NCI-H526 (cell line): ENCODE measurements around the gene ZBTB22.
"Not testable (repeated sequence)": the region's sequence is repeated elsewhere in the genome, so short reads cannot be mapped to it uniquely, and the experiment has no call there.

Experiments used
- DNase-seq, 2 experiments: peaks; one replicate each; lab custom pipeline; 2025; lab: John Stamatoyannopoulos, UW

Gene ZBTB22

GRCh38 chr6:33301877-33302276 is 15.7 kb downstream of the ZBTB22 start:
- no peak for DNase-seq

GRCh38 chr6:33299237-33299944 is 18.2 kb downstream of the ZBTB22 start:
- peak; percentile 92 to 97 for DNase-seq

DNA sequence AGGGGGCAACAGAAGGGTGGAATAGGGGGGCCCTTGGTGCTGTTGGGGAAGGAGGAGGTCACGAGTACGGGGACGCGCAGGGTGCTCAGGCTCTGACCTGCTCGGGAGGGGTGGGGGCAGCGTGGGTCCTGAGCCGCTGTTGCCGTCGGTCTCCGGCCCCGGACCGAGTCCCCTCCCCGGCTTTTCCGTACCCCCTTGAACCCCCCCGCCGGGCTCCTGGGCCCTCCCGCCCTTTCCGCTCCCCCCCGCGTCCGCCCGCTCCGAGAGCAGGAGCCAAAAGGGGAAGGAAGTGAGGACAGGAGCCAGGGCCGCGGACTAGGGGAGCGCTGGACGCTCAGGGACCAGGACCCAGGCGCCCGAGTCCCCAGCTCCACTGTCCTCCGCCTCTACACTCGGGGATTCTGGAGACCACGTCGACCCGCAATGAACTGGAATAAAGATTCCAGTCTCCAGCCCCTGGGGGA is 18.7 kb downstream of the ZBTB22 start, which contains the start of gene RGL2:
Gene RGL2, minus strand, starts transcription at position 170 of the 464 bp plus-strand sequence. CDS start 332 bp downstream, outside the sequence.
- peak; percentile 55 to 74 for DNase-seq

- DNase-seq: peak; percentile 46 to 76
These were observed 19.4 kb downstream of the ZBTB22 start for GRCh38 chr6:33297956-33298772.

GRCh38 chr6:33297406-33297955 is 20.1 kb downstream of the ZBTB22 start:
- DNase-seq: peak; percentile 21 to 66

- DNase-seq: no peak
These were observed 20.6 kb downstream of the ZBTB22 start for GRCh38 chr6:33296797-33297405.

DNA sequence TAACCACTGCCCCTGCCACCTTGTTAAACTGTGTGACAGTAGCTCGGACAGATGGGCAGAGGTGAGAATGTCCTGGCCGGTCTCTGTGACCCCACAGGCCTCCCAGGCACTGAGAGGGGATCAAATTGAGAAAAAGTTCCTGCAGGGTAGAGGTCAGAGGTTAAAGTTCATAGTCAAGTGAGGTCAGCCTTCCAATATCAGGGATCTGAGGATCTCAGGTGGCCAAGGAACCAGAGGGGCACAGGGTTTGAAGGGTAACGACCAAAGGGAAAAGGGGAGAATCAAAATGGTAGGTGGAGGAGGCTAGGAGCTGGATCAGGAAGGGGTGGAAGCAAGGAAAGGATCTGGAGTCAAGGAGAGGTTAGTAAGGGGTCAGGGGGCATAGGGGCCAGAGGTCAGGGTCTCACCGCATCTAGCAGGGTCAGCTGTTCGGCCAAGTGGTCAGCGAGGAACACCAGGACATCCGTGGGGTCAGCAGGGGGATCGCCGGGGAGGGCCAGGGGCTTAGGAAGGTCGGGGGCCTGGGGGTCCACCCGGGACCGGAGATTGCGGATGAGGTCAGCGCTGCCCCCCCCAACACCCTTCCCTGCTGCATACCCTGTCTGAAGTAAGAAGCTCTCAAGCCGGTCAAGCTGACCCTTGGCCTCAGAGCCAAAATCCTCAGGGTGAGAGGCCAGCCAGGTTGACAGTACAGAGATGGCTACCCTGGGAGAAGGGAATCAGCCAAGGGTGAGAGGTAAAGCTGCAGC is 21.7 kb downstream of the ZBTB22 start:
- no peak for DNase-seq

DNA sequence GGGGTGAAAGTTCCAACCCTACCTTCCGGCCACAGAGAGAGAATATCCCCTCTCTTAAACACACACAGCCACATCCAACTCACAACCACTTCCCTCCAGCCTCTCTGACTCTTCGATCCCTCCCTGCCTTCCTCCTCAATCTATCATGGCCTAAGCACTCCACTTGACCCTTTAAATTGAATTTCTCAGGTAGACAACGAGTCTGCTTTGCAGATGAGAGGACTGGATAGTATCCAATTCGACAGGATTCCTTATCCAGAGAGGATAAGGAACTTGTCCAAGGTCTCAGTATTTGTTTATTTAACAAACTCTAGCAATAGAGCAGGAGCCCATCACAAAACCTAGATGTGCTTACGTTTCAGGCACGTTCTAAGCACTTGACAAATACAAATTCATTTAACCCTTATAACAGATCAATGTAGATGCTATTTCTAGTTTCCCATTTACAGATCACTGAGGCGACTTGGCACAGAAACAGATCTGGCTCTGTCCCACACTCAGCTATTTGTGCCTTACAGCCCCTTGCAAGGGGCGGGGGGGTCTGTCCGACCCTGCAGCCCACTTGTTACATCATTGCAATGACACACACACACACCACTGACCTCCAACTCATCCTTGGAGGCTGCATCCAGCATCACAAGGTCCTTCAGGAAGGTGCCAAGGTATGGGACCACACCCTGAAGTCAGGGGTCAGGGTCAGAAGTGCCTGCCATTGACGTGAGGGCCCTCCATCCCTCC is 23.3 kb downstream of the ZBTB22 start:
- no peak for DNase-seq

DNA sequence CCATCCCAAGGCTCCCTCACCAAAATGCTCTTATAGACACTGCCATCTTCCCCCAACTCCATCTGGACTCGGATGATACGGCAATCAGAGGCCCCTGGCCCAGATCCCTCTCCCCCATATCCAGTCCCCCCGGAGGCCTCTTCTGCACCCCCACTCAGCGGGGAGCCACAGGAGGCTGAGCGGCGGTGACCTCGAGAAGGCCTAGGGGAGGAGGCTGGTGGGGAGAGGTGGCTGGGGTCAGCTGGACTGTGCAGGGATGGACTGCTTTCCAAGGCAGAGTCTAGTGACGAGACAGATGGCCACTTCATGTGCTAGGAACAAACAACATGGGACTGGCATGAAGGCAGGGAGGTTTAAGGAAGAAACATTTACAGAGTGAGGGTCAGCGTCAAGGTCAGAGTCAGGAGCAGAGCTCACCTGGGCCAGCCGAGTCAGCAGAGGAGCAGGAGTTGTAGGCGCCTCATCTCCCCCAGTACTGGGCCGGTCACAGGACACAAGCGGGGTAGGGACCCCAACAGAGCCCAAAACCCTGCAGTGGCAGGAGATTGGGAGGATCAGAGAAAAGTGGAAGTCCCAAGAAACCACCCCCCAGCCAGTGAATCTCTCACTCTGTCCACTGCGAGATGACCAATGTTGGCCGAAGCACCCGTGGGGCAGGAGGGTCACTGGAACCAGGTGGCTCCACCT is 24.4 kb downstream of the ZBTB22 start:
- no peak for DNase-seq

- DNase-seq: no peak
These were observed 27.1 kb downstream of the ZBTB22 start for GRCh38 chr6:33290459-33290858.

- DNase-seq: no peak
These were observed 27.7 kb downstream of the ZBTB22 start for GRCh38 chr6:33289784-33290315.

DNA sequence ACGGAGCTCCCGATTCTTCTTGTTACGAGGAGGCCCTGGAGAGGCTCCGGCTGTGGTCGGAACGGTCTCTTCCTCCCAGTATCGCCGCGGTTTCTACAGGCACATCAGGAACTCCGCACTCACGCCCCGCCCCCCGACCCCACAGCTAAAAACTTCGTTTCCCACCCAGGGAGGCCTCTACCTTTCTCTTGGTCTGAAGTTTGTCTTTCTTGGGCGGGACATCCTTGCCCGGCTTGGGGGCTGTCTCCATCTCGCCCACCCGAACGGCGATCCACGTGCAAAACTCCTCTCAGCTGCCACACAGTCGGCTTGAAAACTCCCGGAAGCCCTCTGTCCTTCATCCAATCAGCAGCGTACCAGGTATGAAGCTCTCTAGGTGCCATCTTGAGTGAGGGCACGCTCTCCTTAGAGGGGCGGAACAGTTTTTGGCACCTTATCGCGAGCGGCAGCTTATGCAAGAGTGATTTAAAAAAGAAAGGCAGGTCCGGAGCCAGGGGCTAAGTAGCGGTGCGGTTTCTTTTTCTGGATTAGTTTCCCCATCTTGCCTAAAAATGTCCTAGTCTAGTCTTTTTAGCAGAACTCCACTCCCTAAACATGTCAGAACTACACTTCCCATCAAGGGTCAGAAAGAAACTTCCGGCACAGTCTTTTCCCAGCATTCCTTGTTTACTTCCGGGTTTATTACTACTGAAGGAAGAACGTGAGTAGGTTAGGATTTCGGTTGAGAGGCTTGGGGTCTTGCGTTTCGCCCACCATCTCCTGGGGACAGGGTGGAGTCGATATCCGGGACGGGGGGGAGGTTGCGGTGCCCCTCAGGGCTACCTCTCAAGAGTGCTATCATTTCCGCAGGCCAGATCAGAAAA is 28.4 kb downstream of the ZBTB22 start, which contains the start of the genes PFDN6 and WDR46:
Gene PFDN6, plus strand, starts transcription at position 681 of the 863 bp plus-strand sequence. CDS start 256 bp downstream, outside the sequence.
Gene WDR46, minus strand, starts transcription at position 319 of the 863 bp plus-strand sequence. Its CDS starts 69 bp downstream, at position 250.
- DNase-seq: peak; percentile 85 to 87

DNA sequence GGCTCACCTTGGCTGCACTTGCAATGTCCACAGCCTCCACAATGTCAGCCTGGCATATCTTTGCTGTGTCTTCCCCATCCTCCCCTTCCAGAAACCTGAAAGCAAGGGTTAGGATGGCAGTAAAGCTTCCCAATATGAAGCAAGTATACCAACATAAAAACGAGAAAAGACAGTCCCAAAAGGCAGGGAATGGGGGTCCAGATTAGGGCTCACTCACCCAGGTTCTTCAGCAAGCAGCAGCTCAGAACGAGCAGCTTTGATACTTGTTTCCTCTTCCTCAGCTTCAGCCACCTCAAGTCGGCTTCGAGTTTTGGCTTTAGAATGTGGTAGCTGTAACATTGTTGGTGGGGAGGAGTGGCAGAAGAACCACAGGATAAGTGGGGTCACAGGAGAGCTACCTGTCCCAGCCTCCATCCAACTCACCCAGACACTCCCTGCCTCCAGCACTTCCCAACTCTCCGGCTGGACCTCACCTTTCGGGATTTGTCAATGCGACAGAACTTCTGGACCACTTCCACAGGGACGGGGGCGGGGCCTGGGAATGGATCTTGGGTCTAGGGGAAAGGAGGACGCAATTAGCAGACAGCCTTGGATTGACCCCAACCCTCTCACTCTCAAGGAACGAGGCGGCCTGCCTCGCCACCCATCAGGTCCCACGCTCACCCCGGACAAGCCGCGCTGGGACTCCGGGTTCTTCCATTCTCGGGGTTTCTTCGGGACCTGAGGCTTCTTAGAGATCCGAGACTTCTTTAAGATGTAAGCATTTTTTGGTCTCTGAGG is 29.2 kb downstream of the ZBTB22 start:
- no peak for DNase-seq

- DNase-seq: no peak
These were observed 30.3 kb downstream of the ZBTB22 start for GRCh38 chr6:33286946-33287914.

- DNase-seq: not testable (repeated sequence)
These were observed 32.3 kb downstream of the ZBTB22 start for GRCh38 chr6:33285214-33285613.

GRCh38 chr6:33280539-33280938 is 37.0 kb downstream of the ZBTB22 start:
- no peak for DNase-seq
